ENCODE measurements around the gene CYP4A22.
"Not testable (repeated sequence)": the region's sequence is repeated elsewhere in the genome, so short reads cannot be mapped to it uniquely, and the experiment has no call there.

GRCh38 chr1:47156457-47156856 lies 19.2 kb downstream of the CYP4A22 start:
- not testable (repeated sequence) for TF ChIP-seq CTCF (IDR thresholded peaks at IDR 0.05; ENCODE audit: low read depth, low read length); MYC (IDR thresholded peaks at IDR 0.05; ENCODE audit: low read depth, low read length); MAX (IDR thresholded peaks at IDR 0.05; ENCODE audit: low read depth, low read length); POLR2A (IDR thresholded peaks at IDR 0.05; ENCODE audit: extremely low read depth, insufficient read length)
